Astrocyte (in vitro differentiated cells and primary cell): ENCODE results near the gene FGFBP3. TPM values are rescaled to one million over a fixed set of nuclear protein-coding genes. Genes with fewer than 3 reads are reported as not detected.

Experiments
- DNase-seq: peaks from one replicate; pipeline ENCODE4 v3.0.0-alpha.2; 2010; ENCODE audit warnings: low read depth
- FAIRE-seq: peaks from 2 replicates; lab custom pipeline; 2011; peaks lifted over from hg19 to GRCh38; lab: Jason Lieb, UNC
- H2AFZ ChIP-seq: 2 replicates; pipeline ENCODE4 v1.6.0; 2012; ENCODE audit warnings: low read depth, low read length, inconsistent platforms
- H3K27ac ChIP-seq: 2 replicates; pipeline ENCODE4 v1.5.1; 2011; ENCODE audit warnings: low read depth, low read length, inconsistent platforms
- H3K27me3 ChIP-seq: 2 replicates; pipeline ENCODE4 v1.6.0; 2011; ENCODE audit warnings: low read length, inconsistent platforms; ENCODE audit not compliant: insufficient read depth
- H3K36me3 ChIP-seq: 2 replicates; pipeline ENCODE4 v1.5.1; 2011; ENCODE audit warnings: low read length, inconsistent platforms; ENCODE audit not compliant: insufficient read depth
- H3K4me1 ChIP-seq: 2 replicates; pipeline ENCODE4 v1.5.1; 2011; ENCODE audit warnings: low read length, inconsistent platforms; ENCODE audit not compliant: insufficient read depth
- H3K4me2 ChIP-seq: 2 replicates; pipeline ENCODE4 v1.6.0; 2012; ENCODE audit warnings: low read length, inconsistent platforms
- H3K4me3 ChIP-seq: 2 replicates; pipeline ENCODE4 v1.5.1; 2011; ENCODE audit warnings: low read depth, mild to moderate bottlenecking, low read length, inconsistent platforms; ENCODE audit not compliant: insufficient read depth
- H3K79me2 ChIP-seq: 2 replicates; pipeline ENCODE4 v1.6.0; 2012; ENCODE audit warnings: mild to moderate bottlenecking, low read length, inconsistent platforms; ENCODE audit not compliant: insufficient read depth
- H3K9ac ChIP-seq: 2 replicates; pipeline ENCODE4 v1.6.0; 2012; ENCODE audit warnings: mild to moderate bottlenecking, low read length, inconsistent platforms
- H3K9me3 ChIP-seq: 2 replicates; pipeline ENCODE4 v1.5.1; 2012; ENCODE audit warnings: low read depth, mild to moderate bottlenecking, low read length, inconsistent platforms; ENCODE audit not compliant: insufficient read depth
- H4K20me1 ChIP-seq: 2 replicates; pipeline ENCODE4 v1.6.0; 2012; ENCODE audit warnings: low read length, inconsistent platforms; ENCODE audit not compliant: insufficient read depth
- H3K27ac Mint-ChIP-seq: one replicate; pipeline ENCODE4 v1.8.0; 2021; ENCODE audit warnings: mild to moderate bottlenecking, mixed read lengths; ENCODE audit not compliant: unreplicated experiment
- H3K27me3 Mint-ChIP-seq: one replicate; pipeline ENCODE4 v1.8.0; 2021; ENCODE audit warnings: low read depth, mixed read lengths; ENCODE audit not compliant: unreplicated experiment
- H3K36me3 Mint-ChIP-seq: one replicate; pipeline ENCODE4 v1.8.0; 2021; ENCODE audit warnings: low read depth, mixed read lengths; ENCODE audit not compliant: unreplicated experiment
- H3K4me1 Mint-ChIP-seq: one replicate; pipeline ENCODE4 v1.8.0; 2021; ENCODE audit warnings: low read depth, mixed read lengths; ENCODE audit not compliant: unreplicated experiment
- H3K4me3 Mint-ChIP-seq: one replicate; pipeline ENCODE4 v1.8.0; 2021; ENCODE audit warnings: mild to moderate bottlenecking, moderate library complexity, mixed read lengths; ENCODE audit not compliant: unreplicated experiment
- H3K9me3 Mint-ChIP-seq: one replicate; pipeline ENCODE4 v1.8.0; 2021; ENCODE audit warnings: mild to moderate bottlenecking, mixed read lengths; ENCODE audit not compliant: unreplicated experiment
- CTCF ChIP-seq: IDR thresholded peaks from 2 replicates; pipeline ENCODE4 v1.5.1; 2011; ENCODE audit warnings: low read depth, mild to moderate bottlenecking, inconsistent platforms, low read length, moderate library complexity; ENCODE audit not compliant: insufficient read depth
- EZH2 ChIP-seq: IDR thresholded peaks from 2 replicates; pipeline ENCODE4 v1.6.1; 2012; ENCODE audit warnings: mild to moderate bottlenecking, low read length, inconsistent platforms; ENCODE audit not compliant: insufficient read depth
- total RNA-seq: library from RNA; stranded (reverse); gene quantifications from 2 replicates; pipeline ENCODE4 v1.2.1, GENCODE V29; 2021

The FGFBP3 gene
- total RNA-seq, 1 donor from 2014 or later: 3.3 TPM

DNA sequence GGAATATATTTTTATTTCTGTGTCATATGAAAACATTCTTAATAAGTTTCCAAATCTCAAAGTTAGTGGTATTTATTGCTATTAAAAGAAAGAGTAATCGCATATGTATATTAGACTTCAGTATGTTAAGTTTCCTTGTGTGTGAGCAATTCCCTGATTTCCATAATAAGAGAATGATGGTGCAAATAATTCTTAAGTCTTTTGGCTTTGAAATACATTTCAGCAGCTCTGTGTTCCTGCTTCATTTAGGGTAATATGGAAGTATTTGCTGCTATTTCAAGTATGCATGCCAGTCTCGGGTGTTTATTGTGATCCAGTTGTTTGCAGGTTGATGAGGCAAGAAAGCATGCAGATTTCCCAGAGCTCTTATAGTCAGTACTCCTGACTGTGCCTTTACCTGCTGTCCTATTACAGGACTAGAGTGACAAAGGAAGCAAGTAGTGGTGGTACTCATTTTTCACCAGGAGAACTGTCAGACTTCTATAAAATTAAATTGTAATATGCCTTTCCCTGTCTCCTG lies 43.7 kb downstream of the FGFBP3 start:
- Histone ChIP-seq H3K27me3 (no peaks in the 10 kb centered on the region), H3K36me3 (peaks cover 19% of the 10 kb centered on the region), H3K9ac (no peak overlapping the region), H3K9me3 (no peaks in the 10 kb centered on the region), H3K4me2 (no peak overlapping the region), H3K4me3 (no peak overlapping the region), H3K4me1 (no peaks in the 10 kb centered on the region), H3K79me2 (no peaks in the 10 kb centered on the region), H2AFZ (no peak overlapping the region), H4K20me1 (no peaks in the 10 kb centered on the region), H3K27ac (no peak overlapping the region)
- Mint-ChIP-seq H3K27me3 (no peaks in the 10 kb centered on the region), H3K4me1 (peaks cover 8% of the 10 kb centered on the region), H3K9me3 (no peaks in the 10 kb centered on the region), H3K36me3 (peaks cover 6% of the 10 kb centered on the region), H3K4me3 (no peak overlapping the region), H3K27ac (no peak overlapping the region)
- FAIRE-seq (no peak), DNase-seq (no peak)
- TF ChIP-seq EZH2 (no peak), CTCF (no peak)

- DNase-seq (peak; percentile 29), FAIRE-seq (no peak)
- Mint-ChIP-seq H3K9me3 (no peaks in the 10 kb centered on the region), H3K27me3 (no peaks in the 10 kb centered on the region), H3K36me3 (peaks cover 6% of the 10 kb centered on the region), H3K4me1 (peaks cover 8% of the 10 kb centered on the region), H3K4me3 (no peak overlapping the region), H3K27ac (no peak overlapping the region)
- Histone ChIP-seq H4K20me1 (no peaks in the 10 kb centered on the region), H3K4me1 (no peaks in the 10 kb centered on the region), H3K27ac (no peak overlapping the region), H3K36me3 (peaks cover 19% of the 10 kb centered on the region), H3K9ac (no peak overlapping the region), H3K9me3 (no peaks in the 10 kb centered on the region), H3K79me2 (no peaks in the 10 kb centered on the region), H3K4me2 (no peak overlapping the region), H3K27me3 (no peaks in the 10 kb centered on the region), H2AFZ (no peak overlapping the region), H3K4me3 (no peak overlapping the region)
- TF ChIP-seq EZH2 (no peak), CTCF (no peak)
These were observed 44.5 kb downstream of the FGFBP3 start for GRCh38 chr10:91864744-91865143.

DNA sequence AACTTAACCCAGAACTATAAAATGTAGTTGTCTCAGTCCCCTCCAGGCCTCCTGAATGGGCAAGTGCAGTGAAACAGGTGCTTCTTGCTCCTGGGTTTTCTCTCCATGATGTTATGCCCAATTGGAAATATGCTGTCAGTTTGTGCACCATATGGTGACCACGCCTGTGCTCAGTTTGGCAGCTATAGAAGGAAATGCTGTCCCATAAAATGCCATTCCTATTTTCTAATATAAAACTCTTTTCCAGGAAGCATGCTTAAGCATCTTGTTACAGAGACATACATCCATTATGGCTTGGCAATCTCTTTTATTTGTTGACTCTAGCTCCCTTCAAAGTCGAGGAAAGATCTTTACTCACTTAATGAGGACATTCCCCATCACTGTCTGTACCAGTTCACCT lies 45.2 kb downstream of the FGFBP3 start:
- Mint-ChIP-seq H3K9me3 (no peaks in the 10 kb centered on the region), H3K4me1 (peaks cover 5% of the 10 kb centered on the region)
- FAIRE-seq: no peak

More for the DNA sequence above, 45.2 kb downstream of the FGFBP3 start:
- H3K27ac Mint-ChIP-seq: no peak overlapping the region
- H3K4me3 Mint-ChIP-seq: no peak overlapping the region
- Histone ChIP-seq H3K79me2 (no peaks in the 10 kb centered on the region), H2AFZ (no peak overlapping the region), H3K4me3 (no peak overlapping the region), H3K36me3 (peaks cover 25% of the 10 kb centered on the region), H4K20me1 (no peaks in the 10 kb centered on the region), H3K4me1 (no peaks in the 10 kb centered on the region), H3K9ac (no peak overlapping the region), H3K9me3 (no peaks in the 10 kb centered on the region), H3K27me3 (no peaks in the 10 kb centered on the region), H3K4me2 (no peak overlapping the region), H3K27ac (no peak overlapping the region)
- H3K36me3 Mint-ChIP-seq: peaks cover 6% of the 10 kb centered on the region
- no peak for TF ChIP-seq EZH2
- no peak for TF ChIP-seq CTCF
- H3K27me3 Mint-ChIP-seq: no peaks in the 10 kb centered on the region
- DNase-seq: no peak
